Adrenal gland (tissue), 5 donors: Measurements from ENCODE around the gene PCYT2.

ENCODE experiments used
- CTCF ChIP-seq, 6 experiments: fragments of 450-650 bp in 4 of 6; fragments of 200-600 bp in 2 of 6; sonication (generic) in 1 of 6; IDR thresholded peaks; 1 replicate in 5 of 6; 2 replicates in 1 of 6; pipeline versions ENCODE4 v1.5.1 to v1.8.0; 2016 to 2021; ENCODE audit warnings: antibody characterized with exemption in 6 of 6, mild to moderate bottlenecking in 2 of 6, moderate library complexity in 1 of 6
- POLR2A ChIP-seq, 2 donors: fragments of 450-650 bp; IDR thresholded peaks; one replicate each; pipeline ENCODE4 v1.6.1; 2017; ENCODE audit warnings: antibody characterized with exemption in 2 of 2, mild to moderate bottlenecking in 2 of 2, moderate library complexity in 1 of 2
- donor health status: DM: no; HTN: no; CAD: no.

- TF ChIP-seq CTCF (IDR thresholded peaks at IDR 0.05) = no peak
- no peak for TF ChIP-seq POLR2A (IDR thresholded peaks at IDR 0.05)
These were observed 52.8 kb downstream of the PCYT2 start for GRCh38 chr17:81858170-81858966.
